Fibroblast of lung (primary cell): ENCODE measurements around the gene ADGRD2. TPM values are rescaled to one million over a fixed set of nuclear protein-coding genes. Genes with fewer than 3 reads are reported as not detected.
A peak's percentile ranks its signal among the peaks of the same experiment; 100 is the strongest.

Experiments
- DNase-seq, 2 donors: peaks; one replicate each; pipeline versions ENCODE4 v3.0.0 to v3.0.0-alpha.2; 2010; ENCODE audit warnings: low read depth in 2 of 2
- H2AFZ ChIP-seq: 2 replicates; pipeline ENCODE4 v1.5.1; 2012; ENCODE audit warnings: low read length, control low read depth, inconsistent platforms
- H3K27ac ChIP-seq: 2 replicates; pipeline ENCODE4 v1.5.1; 2011; ENCODE audit warnings: low read length, control low read depth; ENCODE audit not compliant: insufficient read depth
- H3K27me3 ChIP-seq: 2 replicates; pipeline ENCODE4 v1.5.1; 2011; ENCODE audit warnings: mild to moderate bottlenecking, low read length; ENCODE audit not compliant: control insufficient read depth, insufficient read depth
- H3K36me3 ChIP-seq: 2 replicates; pipeline ENCODE4 v1.5.1; 2011; ENCODE audit warnings: low read length; ENCODE audit not compliant: control insufficient read depth, insufficient read depth
- H3K4me1 ChIP-seq: 2 replicates; pipeline ENCODE4 v1.5.1; 2011; ENCODE audit warnings: low read length; ENCODE audit not compliant: control insufficient read depth, insufficient read depth; ENCODE audit errors: extremely low read depth
- H3K4me2 ChIP-seq: 2 replicates; pipeline ENCODE4 v1.5.1; 2011; ENCODE audit warnings: low read length, control low read depth; ENCODE audit not compliant: insufficient read depth; ENCODE audit errors: extremely low read depth
- H3K4me3 ChIP-seq, 4 experiments: fragments of 200-600 bp in 1 of 4; sonication (generic) in 1 of 4; replicated peaks in 1 of 4; 2 replicates each; pipeline ENCODE4 v1.5.1; 2011 to 2016; ENCODE audit warnings: low read length in 4 of 4, low read depth in 3 of 4, mild to moderate bottlenecking in 3 of 4, control low read depth in 2 of 4, inconsistent platforms in 1 of 4, mixed read lengths in 1 of 4; ENCODE audit not compliant: insufficient read depth in 1 of 4; ENCODE audit errors: control extremely low read depth in 1 of 4
- H3K79me2 ChIP-seq: 2 replicates; pipeline ENCODE4 v1.5.1; 2012; ENCODE audit warnings: mild to moderate bottlenecking, low read length, inconsistent platforms; ENCODE audit not compliant: control insufficient read depth, insufficient read depth
- H3K9ac ChIP-seq: 2 replicates; pipeline ENCODE4 v1.5.1; 2011; ENCODE audit warnings: mild to moderate bottlenecking, low read length, control low read depth; ENCODE audit not compliant: insufficient read depth
- H3K9me3 ChIP-seq: 2 replicates; pipeline ENCODE4 v1.5.1; 2012; ENCODE audit warnings: low read depth, low read length; ENCODE audit not compliant: control insufficient read depth, insufficient read depth
- H4K20me1 ChIP-seq: 2 replicates; pipeline ENCODE4 v1.5.1; 2011; ENCODE audit warnings: low read length; ENCODE audit not compliant: control insufficient read depth, insufficient read depth; ENCODE audit errors: extremely low read depth
- EZH2 ChIP-seq: IDR thresholded peaks from 2 replicates; pipeline ENCODE4 v1.5.1; 2012; ENCODE audit warnings: low read length, control low read depth, mild to moderate bottlenecking; ENCODE audit errors: missing control alignments
- polyA plus RNA-seq, 2 donors: library from polyadenylated mRNA; depleted of rRNA in 1 of 2; stranded (reverse) in 1 of 2; unstranded in 1 of 2; fragments of >200 nt; gene quantifications; 2 replicates each; pipeline ENCODE4 v1.2.1, GENCODE V29; 2011 to 2012; ENCODE audit warnings: missing spikeins in 1 of 2
- total RNA-seq: library from RNA; depleted of rRNA; stranded (reverse); fragments of >200 nt; gene quantifications from 2 replicates; pipeline ENCODE4 v1.2.1, GENCODE V29; 2014
- TF ChIP-seq, protein P1 (sequence below), 2 donors: IDR thresholded peaks in 1 of 2; conservative IDR thresholded peaks in 1 of 2; 1 replicate in 1 of 2; 2 replicates in 1 of 2; pipeline ENCODE4 v1.5.1; 2011 to 2012; ENCODE audit warnings: low read length in 2 of 2, control low read depth in 1 of 2, inconsistent platforms in 1 of 2, low read depth in 1 of 2, mild to moderate bottlenecking in 1 of 2

ADGRD2 gene
- total and polyA plus RNA-seq, 2 donors (not counting 1 experiment from before 2014, with no cell fraction given): not detected

DNA sequence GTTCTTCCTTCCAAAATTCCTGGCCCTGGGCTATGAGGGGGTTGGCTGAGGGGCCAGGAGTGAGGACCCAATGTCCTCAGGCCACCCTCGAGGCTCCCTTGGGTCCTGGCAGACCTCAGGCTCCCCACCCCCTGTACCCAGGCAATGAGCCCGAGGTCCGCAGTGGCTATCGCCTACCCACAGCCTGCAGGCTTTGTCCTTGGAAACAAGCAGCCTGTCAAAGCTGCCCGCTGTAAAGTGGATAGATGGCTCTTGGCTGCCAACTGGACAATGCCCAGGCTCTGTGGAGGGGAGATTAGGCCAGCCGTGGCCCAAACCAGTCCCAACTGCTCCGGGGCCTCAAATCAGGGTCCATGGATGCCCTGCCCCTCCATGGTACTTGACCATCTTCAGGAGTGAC, 2.2 kb upstream of the ADGRD2 start:
- Histone ChIP-seq H3K9me3 (no peaks in the 10 kb centered on the region), H2AFZ (no peak overlapping the region)
- no peak for TF ChIP-seq EZH2
- TF ChIP-seq, protein P1, sequence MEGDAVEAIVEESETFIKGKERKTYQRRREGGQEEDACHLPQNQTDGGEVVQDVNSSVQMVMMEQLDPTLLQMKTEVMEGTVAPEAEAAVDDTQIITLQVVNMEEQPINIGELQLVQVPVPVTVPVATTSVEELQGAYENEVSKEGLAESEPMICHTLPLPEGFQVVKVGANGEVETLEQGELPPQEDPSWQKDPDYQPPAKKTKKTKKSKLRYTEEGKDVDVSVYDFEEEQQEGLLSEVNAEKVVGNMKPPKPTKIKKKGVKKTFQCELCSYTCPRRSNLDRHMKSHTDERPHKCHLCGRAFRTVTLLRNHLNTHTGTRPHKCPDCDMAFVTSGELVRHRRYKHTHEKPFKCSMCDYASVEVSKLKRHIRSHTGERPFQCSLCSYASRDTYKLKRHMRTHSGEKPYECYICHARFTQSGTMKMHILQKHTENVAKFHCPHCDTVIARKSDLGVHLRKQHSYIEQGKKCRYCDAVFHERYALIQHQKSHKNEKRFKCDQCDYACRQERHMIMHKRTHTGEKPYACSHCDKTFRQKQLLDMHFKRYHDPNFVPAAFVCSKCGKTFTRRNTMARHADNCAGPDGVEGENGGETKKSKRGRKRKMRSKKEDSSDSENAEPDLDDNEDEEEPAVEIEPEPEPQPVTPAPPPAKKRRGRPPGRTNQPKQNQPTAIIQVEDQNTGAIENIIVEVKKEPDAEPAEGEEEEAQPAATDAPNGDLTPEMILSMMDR (conservative IDR thresholded peaks at IDR 0.05 in 1 of 2, IDR thresholded peaks at IDR 0.05 in 1 of 2; ENCODE audit: low read depth in 1 of 2, low read length in 2 of 2): no peak

DNA sequence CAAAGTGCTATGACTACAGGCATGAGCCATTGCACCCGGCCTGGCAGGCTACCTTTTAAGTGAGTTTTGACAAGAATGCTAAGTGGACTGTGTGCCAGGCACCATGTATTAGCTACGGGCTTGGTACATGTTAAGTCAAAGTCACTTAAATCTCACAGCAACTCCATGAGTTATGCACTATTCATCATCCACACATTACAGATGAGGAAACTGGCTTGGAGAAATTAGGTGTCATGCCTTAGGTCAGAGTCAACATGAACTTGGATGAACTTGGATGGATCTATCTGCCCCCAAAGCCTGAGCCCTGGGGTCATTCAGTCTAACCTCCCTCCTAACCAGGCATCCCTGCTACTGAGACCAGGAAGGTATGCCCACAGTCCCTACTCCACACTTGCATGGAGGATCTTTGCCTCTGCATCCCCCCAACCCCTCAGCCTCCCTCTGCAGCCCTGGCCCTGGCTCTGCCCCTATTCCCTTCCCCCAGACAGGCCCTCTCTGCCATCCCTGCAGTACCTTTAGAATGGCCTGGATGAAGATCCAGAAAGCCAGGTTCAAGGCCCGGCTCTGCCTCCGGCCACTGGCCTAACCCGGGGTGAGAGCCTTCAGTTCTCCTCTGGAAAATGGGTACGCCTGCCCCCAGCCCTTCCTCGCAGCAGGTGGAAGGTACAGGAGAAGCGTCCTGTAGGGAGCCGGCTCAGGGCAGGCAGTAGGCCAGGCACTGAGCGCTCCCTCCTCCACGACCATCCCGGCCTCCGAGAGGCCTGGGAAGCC, 685 bp upstream of the ADGRD2 start:
- H4K20me1 ChIP-seq: no peaks in the 10 kb centered on the region
- DNase-seq: no peak
- no peak overlapping the region for H2AFZ ChIP-seq
- H3K9me3 ChIP-seq: no peaks in the 10 kb centered on the region
- no peaks in the 10 kb centered on the region for H3K36me3 ChIP-seq
- no peak overlapping the region for H3K9ac ChIP-seq
- no peak overlapping the region for H3K27ac ChIP-seq
- TF ChIP-seq, protein P1 (conservative IDR thresholded peaks at IDR 0.05 in 1 of 2, IDR thresholded peaks at IDR 0.05 in 1 of 2; ENCODE audit: low read depth in 1 of 2, low read length in 2 of 2): no peak
- no peak for TF ChIP-seq EZH2
- no peak overlapping the region for H3K4me3 ChIP-seq
- peaks cover 30% of the 10 kb centered on the region for H3K27me3 ChIP-seq
- H3K4me1 ChIP-seq: no peaks in the 10 kb centered on the region
- no peaks in the 10 kb centered on the region for H3K79me2 ChIP-seq
- H3K4me2 ChIP-seq: no peak overlapping the region

More for the DNA sequence above, 2.2 kb upstream of the ADGRD2 start:
- Histone ChIP-seq H3K36me3 (no peaks in the 10 kb centered on the region), H3K4me1 (no peaks in the 10 kb centered on the region), H3K9ac (no peak overlapping the region), H4K20me1 (no peaks in the 10 kb centered on the region), H3K4me2 (no peak overlapping the region), H3K4me3 (no peak overlapping the region), H3K79me2 (no peaks in the 10 kb centered on the region), H3K27ac (no peak overlapping the region), H3K27me3 (peaks cover 26% of the 10 kb centered on the region)
- no peak for DNase-seq

DNA sequence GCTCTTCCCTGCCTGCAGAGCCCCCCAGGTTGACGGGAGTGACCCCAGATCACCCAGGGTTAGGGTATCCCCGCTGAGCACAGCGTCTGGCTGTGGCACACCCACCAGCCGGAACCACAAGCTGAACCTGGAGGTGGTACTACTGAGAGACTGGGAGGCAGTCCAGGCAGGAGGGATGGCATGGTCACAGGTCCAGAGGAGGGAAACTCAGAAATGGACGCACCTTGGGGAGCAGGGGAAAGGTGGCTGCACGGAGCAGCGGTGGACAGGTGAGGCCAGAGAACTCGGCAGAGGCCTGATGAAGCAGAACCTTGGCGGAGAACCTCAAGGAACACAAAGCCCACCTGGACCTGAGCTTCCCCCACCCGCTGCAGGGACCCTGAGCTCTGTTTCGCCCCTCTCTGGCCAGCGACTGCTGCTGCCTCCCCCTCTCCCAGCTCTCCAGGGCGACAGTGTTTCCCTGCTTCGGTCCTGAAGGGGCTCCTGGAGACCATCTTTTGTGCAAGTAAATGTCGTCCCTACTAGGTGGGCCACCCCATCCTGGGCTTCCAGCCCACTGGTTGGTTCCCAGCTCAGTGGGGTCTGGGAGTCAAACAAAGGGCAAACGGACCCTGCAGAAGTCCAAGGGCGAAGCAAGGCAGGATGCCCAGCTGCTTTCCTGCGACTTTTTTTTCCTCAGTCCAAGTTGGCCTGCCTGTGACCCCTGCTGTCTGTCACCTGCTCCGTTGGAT, 845 bp downstream of the ADGRD2 start:
- no peak overlapping the region for H2AFZ ChIP-seq

More for the DNA sequence above, 845 bp downstream of the ADGRD2 start:
- H3K36me3 ChIP-seq: no peaks in the 10 kb centered on the region
- TF ChIP-seq EZH2: no peak
- TF ChIP-seq, protein P1 (conservative IDR thresholded peaks at IDR 0.05 in 1 of 2, IDR thresholded peaks at IDR 0.05 in 1 of 2; ENCODE audit: low read depth in 1 of 2, low read length in 2 of 2): no peak
- no peaks in the 10 kb centered on the region for H3K4me1 ChIP-seq
- H3K9ac ChIP-seq: no peak overlapping the region
- H3K9me3 ChIP-seq: no peaks in the 10 kb centered on the region
- no peak overlapping the region for H3K4me3 ChIP-seq
- H4K20me1 ChIP-seq: no peaks in the 10 kb centered on the region
- H3K27me3 ChIP-seq: peaks cover 30% of the 10 kb centered on the region
- no peak overlapping the region for H3K27ac ChIP-seq
- DNase-seq: no peak
- no peaks in the 10 kb centered on the region for H3K79me2 ChIP-seq
- H3K4me2 ChIP-seq: peak overlapping the region; percentile 71
